HG03103 (cell line): ENCODE data around the gene EXOSC3.
"Not testable (repeated sequence)": the region's sequence is repeated elsewhere in the genome, so short reads cannot be mapped to it uniquely, and the experiment has no call there.

ENCODE experiments used
- ATAC-seq: cut with Tn5 transposase; IDR thresholded peaks from one replicate; pipeline ENCODE4 v1.9.1; 2021; ENCODE audit warnings: low read depth; ENCODE audit not compliant: unreplicated experiment

Gene EXOSC3

DNA sequence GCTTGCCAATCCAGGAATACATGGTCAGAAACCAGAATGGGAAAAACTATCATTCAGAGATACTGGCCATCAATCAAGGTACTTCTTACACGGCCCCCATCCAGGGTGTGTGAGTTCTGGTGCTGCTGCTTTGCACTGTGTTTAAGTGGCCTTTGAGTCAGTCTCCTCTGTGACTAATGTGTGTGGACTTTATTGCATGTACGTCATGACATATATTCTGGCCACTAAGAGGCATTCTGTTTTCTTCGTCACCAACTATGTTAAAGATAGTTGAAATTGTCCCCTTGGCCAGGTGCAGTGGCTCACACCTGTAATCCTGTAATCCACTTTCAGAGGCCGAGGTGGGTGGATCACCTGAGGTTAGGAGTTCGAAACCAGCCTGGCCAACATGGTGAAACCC lies 8.5 kb downstream of the EXOSC3 start:
- ATAC-seq = no peak

DNA sequence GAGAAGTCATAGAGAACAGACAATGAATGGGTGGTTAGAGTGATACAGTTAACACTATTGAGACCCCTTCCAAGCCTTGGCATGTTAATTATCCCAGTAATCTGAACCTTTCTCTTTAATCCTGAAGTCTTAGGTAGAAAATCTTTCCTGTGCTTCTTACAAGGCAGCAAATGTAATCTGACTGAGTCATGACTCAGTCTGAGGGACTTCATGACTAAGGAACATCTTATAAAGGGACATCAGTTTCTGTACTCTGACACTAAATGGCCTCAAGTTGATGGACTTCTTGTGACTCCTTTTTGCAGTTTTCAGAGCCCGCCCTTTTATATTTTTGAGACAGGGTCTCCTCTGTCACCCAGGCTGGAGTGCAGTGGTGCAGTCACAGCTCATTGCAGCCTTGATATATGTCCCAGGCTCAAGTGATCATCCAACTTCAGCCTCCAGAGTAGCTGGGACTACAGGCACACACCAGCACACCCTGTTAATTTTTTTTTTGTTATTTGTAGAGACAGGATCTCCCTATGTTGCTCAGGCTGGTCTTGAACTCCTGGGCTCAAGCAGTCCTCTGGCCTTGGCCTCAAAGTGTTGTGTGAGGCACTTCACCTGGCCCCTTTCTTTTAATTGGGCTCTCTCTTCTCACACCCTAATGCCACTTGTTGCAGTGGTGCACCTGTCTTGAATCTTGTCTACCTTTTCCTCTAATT lies 9.5 kb downstream of the EXOSC3 start:
- ATAC-seq = no peak

DNA sequence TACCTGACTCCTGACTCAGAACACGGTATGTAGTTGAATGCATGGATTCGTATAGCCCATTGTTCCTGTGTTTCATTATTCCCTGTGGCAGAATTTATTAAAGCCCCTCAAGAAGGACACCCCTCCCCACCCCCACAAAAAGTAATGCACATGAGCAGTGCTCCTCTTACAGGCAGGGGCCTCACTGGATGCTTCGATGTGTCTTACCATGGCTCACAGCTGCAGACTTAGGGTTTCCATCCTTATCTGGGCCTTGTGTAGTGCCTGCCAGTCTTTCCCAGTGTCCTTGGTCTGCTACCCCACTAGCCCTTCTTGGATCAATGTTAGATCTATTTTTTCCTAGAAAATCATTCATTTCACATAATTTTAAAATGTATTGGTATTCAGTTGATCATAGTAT lies 14.9 kb downstream of the EXOSC3 start:
- ATAC-seq = no peak

- ATAC-seq = no peak
Observed at GRCh38 chr9:37769306-37769705, 15.6 kb downstream of the EXOSC3 start.

DNA sequence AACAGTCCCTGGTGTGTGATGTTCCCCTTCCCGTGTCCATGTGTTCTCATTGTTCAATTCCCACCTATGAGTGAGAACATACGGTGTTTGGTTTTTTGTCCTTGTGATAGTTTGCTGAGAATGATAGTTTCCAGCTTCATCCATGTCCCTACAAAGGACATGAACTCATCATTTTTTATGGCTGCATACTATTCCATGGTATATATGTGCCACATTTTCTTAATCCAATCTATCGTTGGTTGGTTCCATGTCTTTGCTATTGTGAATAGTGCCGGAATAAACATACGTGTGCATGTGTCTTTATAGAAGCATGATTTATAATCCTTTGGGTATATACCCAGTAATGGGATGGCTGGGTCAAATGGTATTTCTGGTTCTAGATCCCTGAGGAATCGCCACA lies 19.6 kb downstream of the EXOSC3 start:
- ATAC-seq = not testable (repeated sequence)

- no peak for ATAC-seq
Observed at GRCh38 chr9:37761511-37761910, 23.4 kb downstream of the EXOSC3 start.

- no peak for ATAC-seq
Observed at GRCh38 chr9:37760416-37761161, 24.3 kb downstream of the EXOSC3 start.

GRCh38 chr9:37758747-37759146 lies 26.1 kb downstream of the EXOSC3 start:
- no peak for ATAC-seq

- ATAC-seq = peak; percentile 85
Observed at GRCh38 chr9:37753489-37754190, 31.2 kb downstream of the EXOSC3 start, which contains the start of gene TRMT10B. TSS of gene TRMT10B (plus strand) at chr9:37753805. CDS start at chr9:37761932, 8,127 bp downstream.

DNA sequence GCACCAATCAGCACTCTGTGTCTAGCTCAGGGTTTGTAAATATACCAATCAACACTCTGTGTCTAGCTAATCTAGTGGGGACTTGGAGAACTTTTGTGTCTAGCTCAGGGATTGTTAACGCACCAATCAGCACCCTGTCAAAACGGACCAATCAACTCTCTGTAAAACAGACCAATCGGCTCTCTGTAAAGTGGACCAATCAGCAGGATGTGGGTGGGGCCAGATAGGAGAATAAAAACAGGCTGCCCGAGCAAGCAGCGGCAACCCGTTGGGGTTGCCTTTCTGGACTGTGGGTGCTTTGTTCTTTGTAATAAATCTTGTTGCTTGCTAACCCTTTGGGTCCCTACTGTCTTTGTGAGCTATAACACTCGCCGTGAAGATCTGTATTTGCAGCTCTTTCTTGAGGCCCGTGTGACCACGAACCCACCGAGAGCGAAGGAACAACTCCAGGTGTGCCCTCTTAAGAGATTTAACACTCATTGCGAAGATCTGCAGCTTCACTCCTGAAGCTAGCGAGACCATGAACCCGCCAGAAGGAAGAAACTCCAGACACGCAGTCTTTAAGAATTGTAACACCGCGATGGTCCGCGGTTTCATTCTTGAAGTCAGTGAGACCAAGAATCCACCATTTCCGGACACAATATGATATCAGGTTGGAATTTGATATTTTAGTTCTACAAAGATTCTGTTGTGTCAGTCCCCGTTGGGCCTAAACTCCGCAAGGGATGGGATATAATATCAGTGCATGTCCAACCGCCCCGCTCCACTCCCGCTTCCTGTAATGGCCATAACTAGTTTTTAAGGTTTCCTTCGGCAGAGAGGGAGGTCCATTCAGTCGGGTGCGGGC lies 32.0 kb downstream of the EXOSC3 start:
- no peak for ATAC-seq

DNA sequence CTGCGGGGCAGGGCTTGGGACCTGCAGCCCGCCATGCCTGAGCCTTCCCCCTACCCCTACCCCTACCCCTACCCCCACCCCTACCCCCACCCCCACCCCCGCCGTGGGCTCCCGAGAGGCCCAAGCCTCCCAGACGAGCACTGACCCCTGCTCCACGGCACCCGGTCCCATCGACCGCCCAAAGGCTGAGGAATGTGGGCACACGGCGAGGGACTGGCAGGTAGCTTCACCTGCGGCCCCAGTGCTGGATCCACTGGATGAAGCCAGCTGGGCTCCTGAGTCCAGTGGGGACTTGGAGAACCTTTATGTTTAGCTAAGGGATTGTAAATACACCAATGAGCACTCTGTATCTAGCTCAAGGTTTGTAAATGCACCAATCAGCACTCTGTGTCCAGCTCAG lies 32.8 kb downstream of the EXOSC3 start:
- ATAC-seq = not testable (repeated sequence)

- not testable (repeated sequence) for ATAC-seq
Observed at GRCh38 chr9:37751704-37752103, 33.2 kb downstream of the EXOSC3 start.

- ATAC-seq = no peak
Observed at GRCh38 chr9:37751186-37751585, 33.7 kb downstream of the EXOSC3 start.

- no peak for ATAC-seq
Observed at GRCh38 chr9:37749129-37749528, 35.7 kb downstream of the EXOSC3 start.

DNA sequence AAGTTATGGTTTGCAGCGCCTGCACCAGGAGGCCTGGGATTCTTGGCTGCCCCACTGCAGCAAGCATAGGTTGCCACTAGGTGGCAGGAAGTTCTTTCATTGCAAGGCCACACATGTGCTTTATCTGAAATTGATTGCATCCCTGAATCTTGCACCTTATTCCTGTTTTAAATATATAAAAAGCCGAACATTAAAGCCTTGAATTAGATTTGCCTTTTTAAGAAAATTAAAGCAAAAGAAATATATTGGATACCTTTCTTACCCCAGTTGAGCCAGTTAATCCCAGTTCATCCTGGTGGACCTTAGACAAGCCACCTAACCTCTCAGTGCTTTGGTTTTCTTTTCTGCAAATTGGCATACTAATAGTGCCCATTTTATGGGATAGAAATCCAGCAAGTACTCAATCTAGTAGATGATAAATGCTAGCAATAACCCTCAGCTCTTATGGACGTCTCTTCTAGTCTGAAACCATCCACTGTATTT lies 37.6 kb downstream of the EXOSC3 start:
- peak; percentile 76 for ATAC-seq

DNA sequence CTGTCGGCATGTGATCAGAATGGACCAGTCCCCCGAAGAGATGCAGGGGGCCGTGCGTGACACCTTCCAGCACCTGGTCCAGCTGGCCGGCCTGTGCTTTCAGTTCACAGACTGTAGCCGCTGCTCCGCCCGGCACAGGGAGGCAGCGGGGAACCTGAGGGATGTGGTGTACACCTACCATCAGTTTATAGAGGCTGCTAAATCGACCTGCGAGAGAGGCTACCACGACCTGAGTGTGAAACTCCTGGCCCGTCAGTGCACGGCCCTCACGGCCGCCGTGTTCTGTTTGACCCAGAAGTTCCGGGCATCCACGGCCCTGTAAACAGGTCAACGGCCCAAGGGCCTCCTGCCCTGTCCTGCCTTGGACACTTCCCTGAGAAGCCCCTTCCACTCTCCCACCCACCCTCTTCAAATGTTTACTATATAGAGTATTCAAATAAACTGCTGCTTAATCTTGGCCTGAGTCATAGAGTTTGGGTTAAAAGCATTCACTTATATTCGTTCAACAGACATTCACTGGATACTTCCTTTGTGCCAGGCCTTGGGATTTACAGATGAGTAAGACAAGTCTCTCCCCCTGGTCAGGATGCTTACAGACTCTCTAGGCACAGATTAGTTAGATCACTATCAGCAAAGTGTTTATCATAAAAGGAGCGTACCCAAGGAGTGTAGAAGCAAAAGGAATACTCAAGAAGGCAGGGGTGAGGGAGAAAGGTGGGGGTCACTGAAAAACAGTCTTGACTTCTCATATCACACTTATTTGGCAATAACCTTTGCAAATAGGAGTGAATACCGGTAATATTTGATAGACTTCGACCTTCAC lies 38.2 kb downstream of the EXOSC3 start:
- ATAC-seq = no peak

DNA sequence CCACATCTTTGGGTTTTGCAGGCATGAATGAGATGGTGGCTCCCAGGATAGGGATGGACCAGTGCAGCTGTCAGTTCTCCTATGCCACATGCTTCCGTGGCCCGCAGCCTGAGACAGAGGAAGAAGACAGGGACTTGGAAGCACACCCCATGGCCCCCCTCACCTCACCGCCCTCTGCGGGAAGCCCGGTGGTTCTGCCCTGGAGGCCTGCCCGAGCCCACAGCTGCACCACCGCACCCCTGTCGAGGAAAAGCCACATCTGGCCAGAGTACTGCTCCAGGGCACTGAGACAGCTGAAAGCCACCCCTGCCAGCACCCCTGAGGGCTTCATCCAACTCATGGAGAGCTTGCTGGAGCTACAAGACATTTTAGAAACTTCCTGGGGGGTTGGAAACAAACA lies 38.9 kb downstream of the EXOSC3 start:
- ATAC-seq = no peak

DNA sequence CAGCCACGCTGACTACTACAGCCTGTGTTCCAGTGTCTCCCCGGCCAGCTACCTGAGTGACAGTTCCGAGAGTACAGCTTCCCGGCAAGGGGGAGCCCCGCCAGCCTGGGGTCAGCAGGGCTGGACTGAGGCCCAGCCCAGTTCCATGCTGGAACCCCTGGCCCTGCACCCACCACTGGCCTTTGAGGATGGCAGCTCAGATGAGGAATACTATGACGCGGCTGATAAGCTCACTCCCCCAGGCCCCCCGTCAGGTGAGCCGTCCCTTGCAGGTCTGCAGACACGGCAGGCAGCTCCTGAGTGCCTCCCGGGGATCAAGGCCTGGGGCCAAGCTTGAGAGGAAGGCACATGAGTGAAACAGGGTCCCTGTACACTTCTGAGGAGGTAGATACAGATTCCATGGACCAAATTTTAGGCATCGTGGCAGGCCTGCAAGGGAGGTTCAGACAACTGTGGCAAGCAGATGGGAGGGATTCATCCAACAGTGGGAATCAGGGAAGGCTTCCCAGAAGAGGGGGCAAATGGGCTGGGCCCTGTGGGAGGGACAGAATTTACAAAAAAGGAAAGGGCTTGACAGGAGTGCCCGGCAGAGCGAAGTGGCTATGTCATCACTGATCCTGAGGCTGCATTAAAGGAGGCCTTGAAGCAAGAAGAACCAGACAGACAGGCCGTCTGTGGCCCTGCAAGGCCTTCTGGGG lies 44.1 kb downstream of the EXOSC3 start:
- no peak for ATAC-seq

GRCh38 chr9:37740128-37740527 lies 44.7 kb downstream of the EXOSC3 start:
- ATAC-seq = no peak
